VCaP (cell line): Measurements from ENCODE around the gene RPTOR.

Experiments
- H3K27ac ChIP-seq: fragments of 450-650 bp; 2 replicates; pipeline ENCODE4 v1.5.1; 2017
- CTCF ChIP-seq: fragments of 450-650 bp; conservative IDR thresholded peaks from 2 replicates; pipeline ENCODE4 v1.5.1; 2017; ENCODE audit warnings: mild to moderate bottlenecking, moderate library complexity

RPTOR gene

GRCh38 chr17:80956321-80957190, 411.9 kb downstream of the RPTOR start:
- TF ChIP-seq CTCF = no peak
- no peak overlapping the region for H3K27ac ChIP-seq

- no peak overlapping the region for H3K27ac ChIP-seq
- TF ChIP-seq CTCF = no peak
Measured at GRCh38 chr17:80957461-80957941, 412.9 kb downstream of the RPTOR start.

GRCh38 chr17:80959330-80960036, 414.8 kb downstream of the RPTOR start:
- H3K27ac ChIP-seq = peak overlapping the region; percentile 85
- no peak for TF ChIP-seq CTCF

- no peak for TF ChIP-seq CTCF
- H3K27ac ChIP-seq = peak overlapping the region; percentile 85
Measured at GRCh38 chr17:80960037-80960796, 415.6 kb downstream of the RPTOR start.

GRCh38 chr17:80960797-80961452, 416.3 kb downstream of the RPTOR start:
- no peak for TF ChIP-seq CTCF
- peak overlapping the region; percentile 85 for H3K27ac ChIP-seq

GRCh38 chr17:80961541-80962330, 417.1 kb downstream of the RPTOR start:
- 0 out of 2 replicates have a peak, but pooled peaks have one; percentile 16 for TF ChIP-seq CTCF
- peak overlapping the region; percentile 85 for H3K27ac ChIP-seq
